Inflammatory macrophage treated with lipopolysaccharide for 1 hour (primary cell): ENCODE data around the gene SLC10A1.
"Not testable (repeated sequence)": the region's sequence is repeated elsewhere in the genome, so short reads cannot be mapped to it uniquely, and the experiment has no call there.

Source experiments
- DNase-seq, 2 donors: peaks; one replicate each; pipeline ENCODE4 v3.0.0-alpha.2; 2020 to 2022

SLC10A1 gene

DNA sequence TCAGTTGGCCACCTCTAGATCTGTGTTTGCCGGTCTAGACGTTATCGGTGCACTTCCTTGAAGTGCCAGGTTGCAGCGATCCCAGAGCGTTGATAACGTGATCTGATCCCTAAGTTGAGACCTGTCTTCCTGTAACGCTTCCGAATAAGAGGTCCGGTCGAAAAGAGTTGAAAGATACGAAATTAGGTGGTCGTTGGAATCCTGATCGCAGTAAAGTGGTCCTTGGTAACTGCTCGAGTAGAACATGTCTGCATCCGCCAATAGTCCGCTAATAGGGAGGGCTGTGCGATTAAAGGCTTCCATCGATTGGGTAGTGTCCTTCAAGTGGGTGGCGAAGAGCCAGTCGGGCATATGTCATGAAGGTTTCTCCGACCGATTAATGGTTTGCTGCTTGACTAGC is 27.4 kb downstream of the SLC10A1 start:
- DNase-seq: no peak

DNA sequence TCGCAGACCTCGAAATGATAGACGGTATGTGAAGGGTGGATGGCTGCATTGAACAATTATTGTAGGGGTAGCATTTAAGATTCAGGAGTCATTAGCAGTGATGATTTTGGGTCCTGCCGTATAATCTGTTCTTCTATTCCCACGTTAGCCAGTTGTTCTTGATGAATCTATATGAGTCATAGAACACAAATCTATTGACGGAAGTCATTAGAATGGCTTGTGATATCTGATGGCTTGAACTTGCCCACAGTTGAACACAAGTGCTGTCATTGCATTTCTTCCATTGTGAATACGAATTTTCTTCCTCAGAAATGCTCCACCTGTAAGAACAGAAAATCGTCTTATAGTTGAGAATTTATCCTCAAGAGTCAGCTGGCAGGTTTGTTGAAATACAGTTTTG is 28.2 kb downstream of the SLC10A1 start:
- DNase-seq: no peak

DNA sequence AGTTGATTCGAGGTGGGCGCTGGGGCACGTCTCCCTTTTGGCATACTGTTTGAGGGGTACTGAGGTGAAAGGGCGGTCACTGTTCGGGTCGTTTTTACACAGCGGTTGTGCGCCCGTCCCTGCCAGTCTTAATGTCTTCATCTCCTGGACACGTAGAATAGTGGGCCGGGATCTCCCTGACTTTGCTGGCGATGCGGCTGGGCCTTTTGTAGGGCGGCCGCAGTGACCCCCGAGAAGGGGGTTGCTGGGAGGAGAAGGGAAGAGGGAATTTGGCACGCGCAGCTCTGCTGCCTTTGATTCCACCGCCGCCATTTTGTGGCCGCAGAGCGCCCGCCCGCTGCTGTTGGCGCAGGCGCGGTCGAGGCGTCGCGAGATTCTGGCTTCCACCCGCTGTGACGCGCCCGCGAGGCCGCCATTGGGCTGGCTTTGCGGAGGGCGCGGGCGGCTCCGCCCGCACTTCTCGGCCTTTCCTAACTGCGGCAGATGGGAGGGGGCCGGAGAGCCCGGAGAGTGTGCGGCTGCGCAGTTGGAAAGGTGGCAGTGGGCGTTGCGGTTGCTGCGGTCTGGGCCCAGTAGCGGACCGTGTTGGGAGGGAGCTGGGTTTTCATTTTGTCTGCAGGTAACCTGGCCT is 29.6 kb downstream of the SLC10A1 start:
- peak; percentile 96 for DNase-seq

DNA sequence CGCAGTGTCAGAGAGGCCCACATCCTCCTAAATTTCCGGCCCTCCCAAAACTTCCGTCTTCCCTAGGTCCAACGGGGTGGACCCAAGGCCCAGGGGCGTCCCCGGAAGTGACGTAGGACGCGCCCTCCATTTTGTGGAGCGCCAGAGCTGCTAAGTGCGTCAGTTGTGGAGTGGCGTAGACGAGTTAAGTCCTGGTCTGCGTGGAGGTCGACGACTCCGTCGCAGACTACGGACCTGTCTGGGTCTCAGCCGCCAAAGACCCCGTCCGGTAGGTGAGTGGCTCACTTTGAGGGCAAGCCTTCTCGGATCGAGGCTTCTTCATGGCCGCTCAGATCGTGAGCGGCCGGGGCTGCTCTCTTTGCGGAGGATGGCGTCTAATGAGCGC is 30.1 kb downstream of the SLC10A1 start, which contains the start of gene SRSF5:
Gene SRSF5, plus strand, starts transcription at position 159 of the 385 bp plus-strand sequence. CDS start 1,015 bp downstream, outside the sequence.
- DNase-seq: peak; percentile 98 to 99

DNA sequence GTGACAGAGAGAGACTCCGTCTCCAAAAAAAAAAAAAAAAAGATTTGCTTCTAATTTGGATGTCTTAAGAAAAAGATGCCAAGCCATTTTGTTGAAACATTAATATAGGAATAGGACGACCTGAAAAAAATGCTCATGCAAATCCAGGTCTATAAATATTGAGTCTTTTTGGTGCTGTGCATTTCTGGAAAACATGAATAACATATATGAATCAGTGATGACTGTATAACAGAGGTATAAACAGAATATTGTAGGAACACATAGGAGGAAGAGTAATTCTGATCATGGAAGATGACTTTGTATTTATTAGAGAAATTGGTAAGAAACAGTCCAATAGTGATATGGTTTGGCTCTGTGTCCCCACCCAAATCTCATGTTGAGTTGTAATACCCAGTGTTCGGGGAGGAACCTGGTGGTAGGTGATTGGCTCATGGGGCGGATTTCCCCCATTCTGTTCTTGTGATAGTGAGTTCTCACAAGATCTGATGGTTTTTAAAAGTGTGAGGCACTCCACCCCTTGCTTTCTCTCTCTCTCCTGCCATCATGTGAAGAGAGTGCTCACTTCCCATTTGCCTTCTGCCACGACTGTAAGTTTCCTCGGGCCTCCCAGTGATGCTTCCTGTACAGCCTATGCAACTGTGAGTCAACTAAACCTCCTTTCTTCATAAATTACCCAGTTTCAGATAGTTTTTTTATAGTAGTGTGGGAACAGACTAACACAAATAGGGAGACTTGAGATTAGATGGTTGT is 33.1 kb downstream of the SLC10A1 start:
- peak; percentile 39 to 45 for DNase-seq

DNA sequence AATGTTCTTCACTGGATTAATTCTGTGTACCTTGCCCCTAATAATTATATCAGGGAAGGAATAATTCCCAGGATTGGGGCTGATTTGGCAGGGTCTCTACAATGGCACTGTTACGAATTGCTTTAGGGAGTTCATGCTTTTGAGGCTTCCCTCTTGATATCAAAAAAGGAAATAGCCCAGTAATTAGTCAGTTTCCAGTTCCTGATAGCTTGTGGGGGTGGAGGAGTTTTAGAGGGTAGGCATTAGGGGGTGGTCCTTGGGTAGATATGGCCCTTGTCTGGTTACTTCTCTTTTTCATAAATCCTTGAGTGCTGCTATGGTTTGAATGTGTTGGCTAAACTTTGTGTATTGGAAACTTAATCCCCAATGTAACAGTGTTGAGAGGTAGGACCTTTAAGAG is 36.2 kb downstream of the SLC10A1 start:
- DNase-seq: peak; percentile 17 to 35

DNA sequence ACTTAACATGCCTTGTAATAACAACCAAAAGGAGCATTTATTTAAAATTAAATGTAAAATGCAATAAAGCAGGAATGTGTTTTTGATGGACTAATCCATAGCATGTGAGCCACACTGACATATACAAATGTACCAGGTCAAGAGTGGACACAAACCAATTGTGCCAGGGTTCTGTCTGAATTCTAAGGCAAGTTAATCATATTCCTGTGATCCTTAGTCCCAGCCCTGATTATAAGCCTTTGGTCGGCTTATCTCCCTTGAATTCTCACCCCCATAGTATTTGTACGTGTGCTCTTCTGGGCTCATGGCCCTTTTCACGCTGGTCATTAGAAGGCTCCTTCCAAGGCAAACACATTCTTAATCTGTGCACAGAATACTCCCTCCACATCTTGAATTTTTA is 40.7 kb downstream of the SLC10A1 start:
- DNase-seq: no peak

DNA sequence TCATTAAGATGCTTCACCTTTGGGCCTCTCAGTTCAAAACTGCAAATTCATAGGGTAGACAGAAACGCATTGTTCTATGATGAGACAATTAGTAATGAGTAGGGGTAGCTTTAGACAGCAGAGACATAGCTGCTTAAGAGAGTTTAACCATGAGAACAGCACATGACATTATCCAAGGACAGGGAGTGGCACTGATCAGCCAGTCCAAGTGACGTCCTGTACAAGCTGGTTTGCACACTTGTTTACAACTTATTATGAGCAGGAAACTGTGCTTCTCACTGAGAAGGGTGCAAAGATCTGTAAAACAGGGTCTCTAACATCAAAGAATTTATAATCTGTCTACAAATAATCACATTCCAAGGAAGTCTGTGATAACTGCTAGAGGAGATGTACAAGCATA is 41.3 kb downstream of the SLC10A1 start:
- DNase-seq: no peak

DNA sequence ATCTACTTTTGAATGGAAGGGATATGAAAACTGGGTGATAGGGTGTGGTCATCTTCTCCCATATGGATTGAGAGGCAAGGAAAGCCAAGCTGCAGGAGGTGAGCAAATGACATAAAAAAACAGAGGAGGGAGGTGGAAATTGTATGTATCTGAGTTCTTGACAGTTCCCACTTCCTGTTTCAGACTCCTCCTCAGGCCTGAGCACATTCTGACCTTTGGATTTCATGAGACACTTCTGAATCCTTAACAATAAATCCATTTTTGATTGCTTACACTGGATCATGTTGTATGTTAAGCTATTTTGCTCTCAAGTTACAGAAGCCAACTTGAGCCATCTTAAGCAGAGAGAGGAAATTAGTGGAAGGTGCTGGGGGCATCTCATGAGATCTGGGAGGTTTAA is 41.7 kb downstream of the SLC10A1 start:
- peak in 1 of 2 donors; percentile 9 for DNase-seq

DNA sequence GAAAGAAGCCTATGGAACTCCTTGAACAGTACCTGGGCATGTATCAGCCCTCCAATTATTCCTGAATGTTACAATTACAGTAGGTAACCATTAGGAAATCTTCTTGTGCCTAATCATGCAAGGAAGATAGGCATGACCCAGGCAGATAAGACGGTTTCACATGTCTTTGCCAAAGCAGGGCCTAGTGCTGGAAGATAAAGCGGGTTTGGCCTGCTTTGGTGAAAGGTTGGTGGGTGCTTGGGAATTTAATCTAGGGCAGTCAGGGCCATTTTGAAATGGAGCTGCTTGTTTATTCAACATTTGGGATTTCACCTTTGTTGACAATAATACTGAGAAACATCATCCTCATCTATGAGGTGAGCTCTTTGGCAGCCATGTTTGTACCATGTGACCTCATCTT is 42.6 kb downstream of the SLC10A1 start:
- no peak for DNase-seq

DNA sequence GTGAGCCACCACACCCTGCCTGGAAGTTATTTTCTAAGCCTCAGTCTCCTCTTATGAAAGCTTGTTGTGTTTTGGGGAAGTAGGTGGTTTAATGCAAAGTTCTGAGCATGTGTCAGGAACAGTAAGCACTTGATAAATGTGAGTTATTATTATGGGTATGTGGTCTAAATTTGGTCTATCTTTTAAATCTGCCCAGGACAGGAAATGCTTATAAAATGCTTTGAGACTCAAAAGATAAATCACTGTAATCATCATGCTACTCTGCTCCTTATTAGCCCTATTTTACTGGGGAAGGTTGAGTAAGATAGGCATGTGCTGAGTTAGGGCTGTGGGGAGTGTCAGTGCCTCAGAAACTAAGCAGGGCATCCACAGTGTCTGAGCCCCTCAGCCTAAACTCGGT is 43.2 kb downstream of the SLC10A1 start:
- peak in 1 of 2 donors; percentile 22 for DNase-seq

DNA sequence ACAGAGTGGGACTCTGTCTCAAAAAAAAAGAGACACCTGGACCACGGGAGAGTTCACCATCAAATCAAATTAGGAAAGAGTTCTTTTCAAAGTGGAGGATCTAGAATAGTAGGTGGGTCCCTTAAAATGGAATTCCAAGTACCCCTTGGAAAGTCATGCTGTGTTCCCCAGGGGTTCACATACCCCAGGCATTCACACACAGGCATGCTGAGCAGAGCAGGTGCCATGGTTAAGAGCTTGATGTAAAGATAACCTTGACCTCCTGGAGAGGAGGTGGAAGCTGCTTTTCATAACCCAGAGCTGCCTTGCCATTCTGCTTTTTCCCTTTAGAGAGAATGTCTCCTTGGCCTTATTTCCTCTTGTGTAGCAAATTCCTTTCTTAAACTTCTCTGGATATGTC is 44.3 kb downstream of the SLC10A1 start:
- DNase-seq: no peak

DNA sequence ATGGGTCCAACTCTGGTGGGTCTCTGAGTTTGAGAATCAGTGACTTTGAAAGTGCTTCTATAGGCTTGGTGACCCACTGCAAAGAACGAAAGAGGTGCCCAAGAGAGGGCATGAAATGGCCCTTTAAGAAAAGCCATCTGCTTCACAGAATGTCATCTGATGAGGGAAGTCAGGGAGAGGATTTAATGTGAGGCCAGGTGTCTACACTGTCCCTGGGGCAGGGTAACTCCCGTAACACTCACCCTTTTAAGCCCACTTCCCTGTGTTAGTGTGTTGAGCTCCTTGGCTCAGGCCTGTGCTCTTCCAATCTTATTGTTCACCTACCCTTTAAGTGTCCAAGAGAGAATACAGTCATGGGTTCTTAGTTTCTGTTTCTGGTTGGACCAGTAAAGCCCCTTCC is 46.5 kb downstream of the SLC10A1 start:
- DNase-seq: no peak

DNA sequence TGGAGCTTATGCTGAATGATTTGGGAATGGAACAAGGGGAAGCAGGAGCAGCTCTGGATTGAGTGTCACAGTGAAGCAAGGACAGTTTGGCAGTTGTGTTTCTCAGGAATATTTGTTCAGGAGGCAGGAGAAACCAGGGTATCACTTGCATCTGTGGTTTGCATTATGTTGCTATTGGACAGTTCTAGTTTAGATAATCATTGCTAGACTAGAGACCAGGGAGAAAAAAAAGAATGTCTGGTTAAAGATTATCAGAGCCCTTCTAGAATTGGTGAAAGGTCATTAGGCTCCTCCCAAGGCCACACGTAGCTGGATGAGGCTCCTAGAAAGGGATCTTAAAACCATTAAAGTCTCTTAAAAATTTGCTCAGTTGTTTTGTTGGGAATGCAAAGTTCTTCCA is 47.1 kb downstream of the SLC10A1 start:
- no peak for DNase-seq

DNA sequence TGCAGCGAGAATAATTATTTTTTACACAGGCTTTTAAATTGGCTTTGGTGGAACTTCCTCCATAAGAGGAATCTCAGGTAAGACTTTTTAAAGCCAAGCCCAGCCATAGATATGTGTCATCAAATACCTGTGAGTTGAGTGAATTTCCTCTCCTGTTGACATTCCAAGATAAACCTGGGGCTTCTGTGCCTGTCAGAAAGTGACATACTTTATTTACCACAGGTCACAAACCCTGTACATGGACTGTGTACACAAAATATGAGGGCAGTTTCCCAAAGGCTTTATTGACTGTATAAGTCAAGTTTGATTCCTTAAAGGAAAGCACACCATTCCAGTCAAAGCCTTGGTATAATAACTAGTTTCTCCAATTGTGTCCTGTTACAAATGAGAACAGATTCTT is 56.0 kb downstream of the SLC10A1 start:
- no peak for DNase-seq

DNA sequence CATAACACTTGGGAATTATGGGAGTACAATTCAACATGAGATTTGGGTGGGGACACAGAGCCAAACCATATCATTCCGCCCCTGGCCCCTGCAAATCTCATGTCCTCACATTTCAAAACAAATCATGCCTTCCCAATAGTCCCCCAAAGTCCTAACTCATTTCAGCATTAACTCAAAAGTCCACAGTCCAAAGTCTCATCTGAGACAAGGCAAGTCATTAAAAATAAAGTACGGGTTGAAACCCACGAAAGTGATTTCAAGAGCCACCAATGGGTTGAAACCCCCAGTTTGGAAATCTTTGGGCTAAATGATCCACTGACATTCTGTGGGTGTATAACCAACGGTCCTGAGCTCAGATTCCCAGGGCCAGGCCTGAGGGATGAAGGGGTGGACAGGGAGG is 60.6 kb downstream of the SLC10A1 start:
- DNase-seq: not testable (repeated sequence)

DNA sequence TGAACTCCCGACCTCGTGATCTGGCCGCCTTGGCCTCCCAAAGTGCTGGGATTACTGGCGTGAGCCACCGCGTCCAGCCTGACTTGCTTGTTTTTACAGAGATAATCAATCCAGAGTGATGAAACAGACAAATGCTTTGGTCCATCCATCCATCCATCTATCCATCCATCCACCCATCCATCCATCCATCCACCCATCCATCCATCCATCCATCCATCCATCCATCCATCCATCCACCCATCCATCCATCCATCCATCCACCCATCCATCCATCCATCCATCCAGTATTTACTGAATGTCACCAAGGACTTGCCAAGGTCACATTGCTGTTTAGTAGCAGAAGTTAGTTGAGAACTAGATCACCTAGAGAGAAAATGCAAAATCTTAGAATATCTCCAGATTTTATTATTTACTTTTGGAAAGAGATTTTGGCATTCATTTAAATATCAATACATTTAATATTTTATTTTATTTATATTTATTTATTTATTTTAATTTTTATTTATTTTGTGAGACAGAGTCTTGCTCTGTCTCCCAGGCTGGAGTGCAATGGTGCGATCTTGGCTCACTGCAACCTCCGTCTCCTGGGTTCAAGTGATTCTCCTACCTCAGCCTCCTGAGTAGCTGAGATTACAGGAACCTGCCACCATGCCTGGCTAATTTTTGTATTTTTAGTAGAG is 65.0 kb downstream of the SLC10A1 start:
- not testable (repeated sequence) for DNase-seq

DNA sequence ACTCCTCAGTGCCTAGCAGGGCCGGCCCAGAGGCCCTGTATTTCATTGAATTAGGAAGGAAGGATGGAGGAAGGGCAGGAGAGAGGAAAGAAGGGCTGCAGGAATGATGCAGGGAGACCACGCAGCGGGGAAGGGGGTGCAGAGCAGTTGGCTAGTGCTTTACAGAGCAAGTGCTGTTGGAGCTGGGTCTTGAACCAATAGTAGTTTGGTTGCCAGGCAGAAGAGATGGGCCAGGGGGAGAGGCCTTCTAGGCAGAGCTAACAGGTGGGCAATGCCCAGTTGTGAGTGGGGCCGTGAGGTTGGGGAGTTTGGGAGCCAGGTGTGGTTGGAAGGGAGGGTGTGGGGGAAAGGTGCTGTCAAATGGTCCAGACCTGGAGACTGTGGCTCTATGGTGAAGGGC is 69.2 kb downstream of the SLC10A1 start:
- DNase-seq: no peak

DNA sequence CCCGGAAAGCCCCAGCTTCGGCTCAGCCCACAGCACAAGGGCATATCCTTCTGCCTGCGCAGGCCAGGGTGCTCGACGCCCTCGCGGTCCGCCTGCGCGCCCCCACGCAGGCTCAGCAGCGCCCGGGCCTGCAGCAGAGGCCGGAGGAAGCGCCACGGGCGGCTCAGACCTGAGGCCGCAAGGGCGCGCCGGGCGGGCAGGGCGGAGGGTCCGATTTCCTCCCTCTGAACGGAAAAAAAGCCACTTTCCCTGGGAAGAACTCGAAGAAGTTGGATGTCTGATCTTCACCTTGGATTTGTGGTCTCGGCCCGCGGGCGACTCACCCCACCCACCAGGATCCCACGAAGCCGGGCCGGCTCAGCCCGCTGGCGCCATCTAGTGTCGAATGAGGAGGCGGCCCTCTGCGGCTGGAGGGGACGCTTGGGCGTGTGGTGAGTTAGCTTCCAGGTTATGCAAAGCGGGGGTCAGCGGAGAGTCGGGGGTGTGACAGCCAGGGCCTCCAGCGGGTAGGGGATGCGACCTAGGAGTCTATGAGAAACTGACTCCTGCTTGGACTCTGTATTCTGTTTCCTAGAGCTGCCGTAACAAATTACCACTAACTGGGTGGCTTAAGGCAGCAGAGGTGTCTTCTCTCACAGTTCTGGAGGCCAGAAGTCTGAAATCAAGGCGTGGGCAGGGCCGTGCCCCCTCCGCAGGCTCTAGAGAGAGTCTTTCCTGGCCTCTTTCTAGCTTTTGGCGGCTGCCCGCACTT is 70.1 kb downstream of the SLC10A1 start:
- DNase-seq: peak; percentile 90 to 96
